ENCODE data around the gene LPCAT1.

GRCh38 chr5:1464096-1464446 lies 59.7 kb downstream of the LPCAT1 start:
- TF ChIP-seq CTCF (IDR thresholded peaks at IDR 0.05) = no peak
- TF ChIP-seq POLR2A (IDR thresholded peaks at IDR 0.05) = no peak

Data from lower leg skin (tissue), 3 donors.